NCI-H2029 (cell line): ENCODE measurements around the gene R3HDM2.

Experiments
- DNase-seq: peaks from one replicate; lab custom pipeline; 2025; lab: John Stamatoyannopoulos, UW

The R3HDM2 gene

DNA sequence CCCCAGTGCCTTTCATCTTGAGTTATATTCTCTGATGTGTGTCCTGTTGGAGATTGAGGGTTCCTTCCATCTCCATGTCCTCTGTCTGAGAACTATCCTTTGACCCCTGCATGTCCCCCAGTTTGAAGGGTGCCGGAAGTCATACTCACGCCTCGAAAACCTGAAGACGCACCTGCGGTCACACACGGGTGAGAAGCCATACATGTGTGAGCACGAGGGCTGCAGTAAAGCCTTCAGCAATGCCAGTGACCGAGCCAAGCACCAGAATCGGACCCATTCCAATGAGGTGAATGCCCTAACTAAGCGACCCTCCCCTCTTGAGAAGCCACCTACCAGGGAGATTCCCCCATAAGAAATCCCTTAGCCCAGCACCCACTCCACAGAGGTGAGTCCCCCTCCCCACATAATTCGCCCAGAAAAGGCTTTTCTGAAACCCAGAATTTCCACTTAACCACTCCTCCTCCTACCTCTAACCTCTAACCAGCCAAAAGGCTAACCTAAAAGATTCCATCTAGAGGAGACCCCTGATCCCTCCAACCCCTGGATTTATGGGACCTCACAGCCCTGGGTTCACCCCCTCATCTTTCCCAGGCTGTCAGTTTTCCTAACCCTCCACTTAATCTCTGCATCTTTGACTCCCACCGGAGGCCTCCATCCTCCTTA is 36.5 kb upstream of the R3HDM2 start:
- DNase-seq = no peak

DNA sequence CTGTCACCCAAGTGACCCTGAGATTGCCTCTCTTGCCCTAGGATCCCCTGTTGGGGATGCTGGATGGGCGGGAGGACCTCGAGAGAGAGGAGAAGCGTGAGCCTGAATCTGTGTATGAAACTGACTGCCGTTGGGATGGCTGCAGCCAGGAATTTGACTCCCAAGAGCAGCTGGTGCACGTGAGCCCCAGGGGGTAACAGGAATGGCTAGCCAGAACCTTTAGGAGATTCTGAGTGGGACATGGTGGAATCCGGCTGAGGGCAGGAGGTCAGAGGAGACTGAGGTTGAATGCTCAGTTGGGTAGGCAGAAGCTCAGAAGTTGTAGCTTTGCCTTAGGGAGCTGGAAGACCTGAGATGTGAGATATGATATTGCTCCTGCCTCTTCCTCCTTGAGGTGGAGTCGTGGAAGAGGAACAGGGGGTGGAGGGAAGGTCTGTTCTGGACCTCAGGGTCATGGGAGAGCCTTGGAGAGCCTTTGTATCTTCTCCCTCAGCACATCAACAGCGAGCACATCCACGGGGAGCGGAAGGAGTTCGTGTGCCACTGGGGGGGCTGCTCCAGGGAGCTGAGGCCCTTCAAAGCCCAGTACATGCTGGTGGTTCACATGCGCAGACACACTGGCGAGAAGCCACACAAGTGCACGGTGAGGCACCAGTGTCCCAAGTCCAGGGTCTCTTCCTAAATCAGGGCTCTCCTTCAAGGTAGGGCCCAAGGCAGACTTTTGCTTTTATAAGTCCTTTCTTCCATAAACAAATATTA is 35.1 kb upstream of the R3HDM2 start:
- DNase-seq = no peak

DNA sequence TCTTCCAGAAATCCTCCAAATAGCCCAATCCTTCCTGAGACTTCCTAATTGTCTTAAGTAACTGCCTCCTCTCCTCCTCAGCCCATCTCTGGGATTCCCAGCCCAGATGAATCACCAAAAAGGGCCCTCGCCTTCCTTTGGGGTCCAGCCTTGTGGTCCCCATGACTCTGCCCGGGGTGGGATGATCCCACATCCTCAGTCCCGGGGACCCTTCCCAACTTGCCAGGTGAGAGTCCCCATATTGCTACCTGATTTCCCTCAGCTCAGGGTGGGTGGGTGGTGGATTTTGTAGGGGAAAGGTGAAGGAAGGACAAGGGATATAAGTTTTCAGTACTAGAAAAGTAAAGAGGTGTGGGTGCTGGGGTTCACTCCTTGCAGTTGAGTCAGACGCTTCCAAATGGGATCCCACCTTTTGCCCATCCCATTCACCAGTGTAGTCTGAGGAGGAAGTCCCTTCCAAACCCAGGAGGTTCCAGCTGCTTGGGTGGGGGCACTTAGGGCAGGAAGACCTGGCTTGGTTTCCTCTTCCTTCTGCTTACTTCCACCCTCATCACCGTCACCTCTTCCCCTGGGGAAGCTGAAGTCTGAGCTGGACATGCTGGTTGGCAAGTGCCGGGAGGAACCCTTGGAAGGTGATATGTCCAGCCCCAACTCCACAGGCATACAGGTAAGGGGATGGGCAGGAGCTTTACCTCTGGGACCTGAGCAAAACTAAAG is 34.3 kb upstream of the R3HDM2 start:
- DNase-seq = no peak

DNA sequence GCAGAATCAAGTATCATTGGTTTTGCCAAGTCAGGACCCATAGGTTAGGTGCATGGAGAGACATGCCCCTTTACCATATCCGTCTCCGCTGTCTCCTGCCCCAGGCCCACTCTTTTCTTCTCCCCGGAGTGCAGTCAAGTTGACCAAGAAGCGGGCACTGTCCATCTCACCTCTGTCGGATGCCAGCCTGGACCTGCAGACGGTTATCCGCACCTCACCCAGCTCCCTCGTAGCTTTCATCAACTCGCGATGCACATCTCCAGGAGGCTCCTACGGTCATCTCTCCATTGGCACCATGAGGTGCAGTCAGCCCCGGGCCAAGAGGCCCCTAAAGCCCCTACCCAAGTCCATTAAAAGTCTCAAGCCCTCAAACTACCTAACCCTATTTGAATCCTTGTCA is 33.7 kb upstream of the R3HDM2 start:
- no peak for DNase-seq

DNA sequence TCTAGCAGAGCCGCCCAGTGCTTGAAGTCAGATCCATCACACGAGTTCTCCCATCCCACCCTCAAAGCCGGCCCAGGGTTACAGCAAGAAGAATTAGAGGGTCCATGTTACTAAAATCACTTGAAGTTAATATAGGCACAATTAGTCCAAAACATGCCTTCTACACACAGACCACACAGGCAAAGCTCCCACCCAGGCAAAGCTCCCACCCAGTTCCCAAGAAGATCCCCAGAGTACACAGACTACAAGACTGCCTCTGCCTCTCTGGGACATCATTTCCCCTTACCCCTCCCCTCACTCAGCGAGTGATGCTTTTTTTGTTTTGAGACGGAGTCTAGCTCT is 32.0 kb upstream of the R3HDM2 start:
- DNase-seq = no peak

DNA sequence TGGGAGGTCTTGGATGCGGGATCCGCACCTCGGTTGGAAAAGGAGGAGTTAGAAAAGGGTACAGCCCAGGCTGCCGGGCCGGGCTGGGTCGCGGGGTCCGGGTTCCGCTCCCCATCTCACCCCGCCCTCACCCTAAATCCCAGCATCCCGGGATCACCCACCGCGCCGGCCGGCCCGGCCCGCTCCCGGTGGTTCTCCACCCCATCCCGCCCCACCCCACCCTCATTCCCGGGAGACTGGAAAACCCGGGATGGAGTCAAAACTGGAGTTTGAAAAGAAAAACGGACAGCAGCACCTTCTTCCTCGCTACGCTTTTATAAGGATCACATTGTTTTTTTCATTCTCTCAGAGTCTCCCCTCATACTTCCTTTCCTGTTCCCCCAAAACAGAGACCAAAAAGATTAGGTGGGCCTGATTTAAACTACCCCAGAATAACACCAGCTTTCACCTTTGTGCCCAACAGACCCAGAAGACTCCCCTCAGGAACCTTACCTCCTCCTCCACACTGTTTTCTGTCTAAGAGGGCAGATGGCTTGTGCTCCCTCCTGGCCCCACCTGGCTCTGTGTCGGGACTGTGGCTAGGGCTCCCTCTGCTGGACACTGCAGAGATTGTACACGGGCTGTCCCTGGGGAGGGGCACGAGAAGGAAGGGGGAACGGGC is 31.5 kb upstream of the R3HDM2 start:
- peak; percentile 91 for DNase-seq

DNA sequence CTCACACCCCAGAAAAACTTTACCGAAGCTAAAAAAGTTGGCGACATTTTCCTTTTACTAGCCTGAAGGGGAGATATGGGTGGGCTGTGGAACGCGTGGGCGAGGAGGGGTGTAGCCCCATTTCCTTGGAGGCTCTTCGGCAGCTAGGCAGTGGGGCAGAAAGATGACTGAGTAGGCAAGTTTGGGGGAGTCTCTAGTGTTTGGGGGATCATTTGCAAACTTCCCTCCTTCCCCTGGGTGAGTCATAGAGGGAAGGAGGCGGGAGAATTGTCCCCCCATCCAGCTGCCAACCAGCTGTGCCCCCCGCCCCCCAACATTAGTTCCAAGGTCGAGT is 31.0 kb upstream of the R3HDM2 start:
- no peak for DNase-seq

DNA sequence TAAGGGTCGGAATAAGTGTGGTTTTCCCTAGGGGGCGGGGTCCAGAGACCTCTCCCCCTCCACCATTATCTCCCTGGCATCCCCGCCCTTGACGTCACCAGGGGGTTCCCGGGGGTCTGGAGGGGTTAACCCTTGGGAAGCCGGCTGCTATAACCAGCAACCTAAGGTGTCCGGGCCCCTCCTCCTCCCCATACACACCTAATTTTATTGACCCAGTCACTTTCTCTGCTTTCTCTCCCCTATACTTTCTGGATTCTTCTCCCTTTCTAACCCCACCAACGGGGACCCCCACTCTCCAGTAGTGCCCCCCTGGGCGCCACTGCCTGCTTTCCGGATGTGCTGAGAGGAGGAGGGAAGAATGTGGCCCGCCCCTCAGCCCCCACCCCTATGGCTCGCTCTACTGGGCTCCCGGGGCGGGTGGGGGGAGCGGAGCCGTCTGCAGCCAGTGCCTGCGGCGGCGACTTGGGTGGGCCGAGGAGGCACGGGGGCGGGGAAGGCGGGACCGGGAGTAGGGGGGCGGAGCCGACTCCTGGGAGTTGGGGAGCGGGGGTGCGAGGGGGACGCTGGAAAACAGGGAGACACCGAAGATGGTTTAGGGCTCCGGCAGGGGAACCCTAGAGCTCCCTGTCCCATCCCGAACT is 30.6 kb upstream of the R3HDM2 start:
- DNase-seq = no peak

DNA sequence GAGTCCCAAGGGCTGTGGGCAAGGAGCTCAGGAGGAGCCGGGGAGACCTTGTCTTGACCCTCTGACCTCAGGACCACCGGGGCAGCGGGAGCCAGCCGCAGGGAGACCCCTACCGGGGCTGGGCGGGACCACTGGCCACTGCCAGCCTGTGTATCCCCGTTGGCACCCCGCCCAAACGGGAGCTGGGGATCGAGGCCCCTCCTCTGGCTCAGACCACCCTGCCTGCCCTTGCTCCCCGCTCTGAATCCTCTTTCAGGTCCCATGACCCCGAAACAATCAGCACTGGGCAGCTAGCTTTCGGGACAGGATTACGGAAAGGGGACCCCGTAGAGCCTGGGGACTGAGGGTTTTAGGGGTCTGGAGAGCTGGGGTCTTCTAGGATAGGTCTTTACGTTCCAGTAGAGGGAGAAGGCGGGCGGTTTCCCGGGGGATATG is 30.0 kb upstream of the R3HDM2 start:
- no peak for DNase-seq

DNA sequence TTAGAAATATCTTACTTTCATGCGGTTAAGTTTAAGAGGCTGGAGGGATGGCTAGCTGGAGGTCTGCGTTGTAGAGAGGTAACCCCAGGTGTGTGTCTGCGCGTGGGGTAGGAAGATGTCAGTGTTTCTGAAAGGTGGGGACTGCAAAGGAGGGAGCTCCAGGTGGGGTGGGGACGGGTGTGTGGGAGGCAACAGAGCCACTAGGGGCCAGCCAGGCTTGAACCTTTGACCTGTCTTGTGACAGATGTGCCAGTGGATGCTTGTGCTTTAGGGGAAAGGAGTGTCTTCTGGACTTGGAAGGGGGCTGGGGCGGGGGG is 29.6 kb upstream of the R3HDM2 start:
- no peak for DNase-seq

DNA sequence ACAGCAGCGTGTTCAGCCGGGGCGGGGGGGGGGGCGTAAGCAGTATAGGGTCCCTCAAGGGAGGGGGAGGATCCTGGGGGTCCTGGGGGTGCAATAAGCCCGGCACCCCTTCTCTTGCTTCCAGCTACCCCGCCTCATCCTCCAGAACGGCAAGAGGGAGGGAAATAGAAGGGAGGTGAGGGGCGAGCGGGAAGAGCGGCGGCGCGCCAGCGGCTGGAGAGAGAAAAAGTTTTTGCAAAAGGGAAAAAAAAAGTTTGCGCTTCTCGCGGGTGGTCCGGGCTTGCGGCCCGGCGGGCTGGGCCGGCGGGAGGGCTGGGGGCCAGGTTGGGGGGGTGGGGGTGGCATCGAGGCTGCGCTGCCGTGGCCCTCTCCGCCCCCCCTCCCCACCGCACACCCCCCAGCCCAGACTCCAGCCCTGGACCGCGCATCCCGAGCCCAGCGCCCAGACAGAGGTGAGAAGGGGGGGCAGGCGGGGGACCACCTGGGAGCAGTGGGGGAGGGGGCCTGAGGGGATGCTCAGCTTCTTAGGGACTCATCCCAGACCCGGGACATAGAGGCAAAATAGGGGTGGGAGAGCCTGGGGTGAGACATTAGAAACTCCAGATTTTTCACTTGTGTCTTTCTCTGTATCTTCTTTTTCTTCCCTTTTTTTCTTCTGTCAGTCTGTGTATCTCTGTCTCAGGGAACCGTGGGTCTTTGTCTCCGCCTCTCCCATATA is 29.1 kb upstream of the R3HDM2 start, which contains the start of gene GLI1:
GLI1 (plus strand) TSS at position 36 of the 718 bp plus-strand sequence. CDS start 3,907 bp downstream, outside the sequence.
- DNase-seq = no peak

DNA sequence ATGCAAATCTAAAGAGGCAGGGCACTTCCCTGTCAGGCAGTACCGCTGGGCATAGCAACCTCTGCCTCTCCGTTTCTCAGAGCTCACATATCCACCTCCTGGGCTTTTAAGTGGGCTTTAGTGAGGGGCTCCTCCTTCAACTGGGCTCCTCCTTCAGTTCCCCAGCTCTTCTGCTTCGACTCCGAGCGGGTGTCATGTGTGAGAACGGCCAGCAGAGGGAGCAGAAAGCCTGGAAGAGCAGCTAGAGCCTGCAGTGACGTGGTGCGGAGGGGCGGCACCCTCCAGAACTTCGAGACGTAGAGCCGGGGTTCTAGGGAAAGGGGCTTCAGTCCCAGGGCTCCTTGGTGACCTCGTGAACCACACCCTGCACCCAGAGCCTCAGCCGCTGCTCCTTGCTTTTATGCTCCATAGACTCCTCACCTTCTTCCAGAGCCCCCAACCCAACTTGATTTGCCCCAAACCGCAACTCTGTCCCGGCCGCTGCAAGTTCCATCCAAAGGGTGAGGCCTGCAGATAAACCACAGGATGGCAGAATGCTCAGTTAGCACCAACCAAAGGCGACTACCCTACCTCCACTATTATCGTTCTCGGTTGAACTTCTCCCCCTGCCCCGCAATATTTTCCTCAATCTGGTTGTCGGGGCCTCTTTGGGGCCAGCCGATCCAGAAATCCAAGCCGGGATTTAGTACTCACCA is 28.4 kb upstream of the R3HDM2 start:
- peak; percentile 92 for DNase-seq

DNA sequence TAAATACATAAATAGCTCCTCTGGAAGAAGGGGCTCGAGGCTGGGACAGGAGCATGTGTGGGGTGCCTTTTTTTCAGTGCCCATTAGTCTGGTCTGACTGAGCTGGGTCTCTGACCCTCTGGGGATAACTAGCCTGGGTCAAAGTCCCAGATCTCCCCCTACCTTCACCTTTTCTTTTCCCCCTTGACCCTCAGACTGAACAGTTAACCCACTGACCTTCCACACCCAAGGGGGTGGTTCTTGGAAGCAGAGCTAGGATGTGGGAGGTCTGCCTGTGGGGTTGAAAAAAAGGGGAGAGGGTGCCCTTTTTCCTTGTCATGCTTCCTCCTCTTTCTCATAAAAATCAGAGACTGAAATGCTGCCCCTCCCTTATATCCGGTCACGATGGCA is 27.8 kb upstream of the R3HDM2 start:
- no peak for DNase-seq

DNA sequence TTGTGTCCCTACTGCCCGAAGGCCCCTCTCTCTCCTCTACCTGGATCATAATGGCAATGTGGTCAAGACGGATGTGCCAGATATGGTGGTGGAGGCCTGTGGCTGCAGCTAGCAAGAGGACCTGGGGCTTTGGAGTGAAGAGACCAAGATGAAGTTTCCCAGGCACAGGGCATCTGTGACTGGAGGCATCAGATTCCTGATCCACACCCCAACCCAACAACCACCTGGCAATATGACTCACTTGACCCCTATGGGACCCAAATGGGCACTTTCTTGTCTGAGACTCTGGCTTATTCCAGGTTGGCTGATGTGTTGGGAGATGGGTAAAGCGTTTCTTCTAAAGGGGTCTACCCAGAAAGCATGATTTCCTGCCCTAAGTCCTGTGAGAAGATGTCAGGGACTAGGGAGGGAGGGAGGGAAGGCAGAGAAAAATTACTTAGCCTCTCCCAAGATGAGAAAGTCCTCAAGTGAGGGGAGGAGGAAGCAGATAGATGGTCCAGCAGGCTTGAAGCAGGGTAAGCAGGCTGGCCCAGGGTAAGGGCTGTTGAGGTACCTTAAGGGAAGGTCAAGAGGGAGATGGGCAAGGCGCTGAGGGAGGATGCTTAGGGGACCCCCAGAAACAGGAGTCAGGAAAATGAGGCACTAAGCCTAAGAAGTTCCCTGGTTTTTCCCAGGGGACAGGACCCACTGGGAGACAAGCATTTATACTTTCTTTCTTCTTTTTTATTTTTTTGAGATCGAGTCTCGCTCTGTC is 26.1 kb upstream of the R3HDM2 start:
- DNase-seq = no peak

DNA sequence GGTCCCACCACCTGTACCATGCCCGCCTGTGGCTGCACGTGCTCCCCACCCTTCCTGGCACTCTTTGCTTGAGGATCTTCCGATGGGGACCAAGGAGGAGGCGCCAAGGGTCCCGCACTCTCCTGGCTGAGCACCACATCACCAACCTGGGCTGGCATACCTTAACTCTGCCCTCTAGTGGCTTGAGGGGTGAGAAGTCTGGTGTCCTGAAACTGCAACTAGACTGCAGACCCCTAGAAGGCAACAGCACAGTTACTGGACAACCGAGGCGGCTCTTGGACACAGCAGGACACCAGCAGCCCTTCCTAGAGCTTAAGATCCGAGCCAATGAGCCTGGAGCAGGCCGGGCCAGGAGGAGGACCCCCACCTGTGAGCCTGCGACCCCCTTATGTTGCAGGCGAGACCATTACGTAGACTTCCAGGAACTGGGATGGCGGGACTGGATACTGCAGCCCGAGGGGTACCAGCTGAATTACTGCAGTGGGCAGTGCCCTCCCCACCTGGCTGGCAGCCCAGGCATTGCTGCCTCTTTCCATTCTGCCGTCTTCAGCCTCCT is 25.4 kb upstream of the R3HDM2 start:
- peak; percentile 20 for DNase-seq

DNA sequence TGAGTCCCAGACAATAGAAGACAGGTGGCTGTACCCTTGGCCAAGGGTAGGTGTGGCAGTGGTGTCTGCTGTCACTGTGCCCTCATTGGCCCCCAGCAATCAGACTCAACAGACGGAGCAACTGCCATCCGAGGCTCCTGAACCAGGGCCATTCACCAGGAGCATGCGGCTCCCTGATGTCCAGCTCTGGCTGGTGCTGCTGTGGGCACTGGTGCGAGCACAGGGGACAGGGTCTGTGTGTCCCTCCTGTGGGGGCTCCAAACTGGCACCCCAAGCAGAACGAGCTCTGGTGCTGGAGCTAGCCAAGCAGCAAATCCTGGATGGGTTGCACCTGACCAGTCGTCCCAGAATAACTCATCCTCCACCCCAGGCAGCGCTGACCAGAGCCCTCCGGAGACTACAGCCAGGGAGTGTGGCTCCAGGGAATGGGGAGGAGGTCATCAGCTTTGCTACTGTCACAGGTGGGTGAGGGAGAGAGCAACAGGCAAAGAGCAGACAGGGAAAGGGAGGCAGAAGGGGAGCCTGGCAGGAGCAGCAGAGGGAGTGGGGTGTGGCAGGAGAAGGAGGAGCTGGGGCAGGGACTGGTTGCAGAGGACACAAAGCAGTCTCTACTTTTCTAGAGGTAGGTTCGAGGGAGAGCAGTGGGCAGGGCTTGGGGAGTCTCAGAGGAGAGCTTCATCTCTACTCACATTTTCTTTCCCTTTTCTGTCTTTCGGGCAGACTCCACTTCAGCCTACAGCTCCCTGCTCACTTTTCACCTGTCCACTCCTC is 24.7 kb upstream of the R3HDM2 start:
- peak; percentile 57 for DNase-seq

DNA sequence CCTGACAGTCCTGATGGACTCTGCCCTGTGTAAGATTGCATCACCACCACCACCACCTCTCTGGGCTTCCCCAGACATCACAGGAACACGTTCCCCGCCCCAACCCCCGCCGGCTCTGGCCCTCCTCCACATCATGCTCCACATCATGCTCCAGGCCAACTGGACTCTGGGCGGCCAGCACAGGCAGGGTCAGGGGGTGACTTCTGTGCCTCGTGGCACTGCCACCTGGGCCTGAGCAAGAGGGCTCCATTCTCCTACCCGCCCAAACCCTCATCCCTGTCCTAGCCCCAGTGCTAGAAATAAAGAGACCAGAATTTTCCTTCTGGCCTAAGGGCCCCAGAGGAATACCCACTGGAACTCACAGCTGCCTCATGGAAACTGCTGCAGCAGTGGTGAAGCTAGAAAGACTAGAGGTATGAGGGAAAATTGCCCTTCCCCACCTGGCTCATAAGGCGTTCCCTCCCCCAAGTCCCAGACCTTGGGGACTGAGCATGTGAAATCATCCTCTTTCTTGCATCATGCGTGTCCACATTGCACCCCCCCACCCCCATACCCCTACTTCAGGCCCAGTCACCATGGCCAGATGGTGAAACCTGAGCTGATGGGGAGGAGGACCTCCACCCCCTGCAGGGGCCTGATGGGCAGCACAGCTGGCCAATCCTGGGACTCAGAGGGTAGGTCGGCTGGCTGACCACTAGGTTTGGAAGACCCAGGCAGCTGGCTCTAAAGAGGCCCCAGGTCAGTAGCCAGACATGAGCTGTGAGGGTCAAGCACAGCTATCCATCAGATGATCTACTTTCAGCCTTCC is 23.9 kb upstream of the R3HDM2 start, which contains the start of gene INHBE:
INHBE (plus strand) TSS at position 742 of the 808 bp plus-strand sequence. CDS start 230 bp downstream, outside the sequence.
- DNase-seq = peak; percentile 57

DNA sequence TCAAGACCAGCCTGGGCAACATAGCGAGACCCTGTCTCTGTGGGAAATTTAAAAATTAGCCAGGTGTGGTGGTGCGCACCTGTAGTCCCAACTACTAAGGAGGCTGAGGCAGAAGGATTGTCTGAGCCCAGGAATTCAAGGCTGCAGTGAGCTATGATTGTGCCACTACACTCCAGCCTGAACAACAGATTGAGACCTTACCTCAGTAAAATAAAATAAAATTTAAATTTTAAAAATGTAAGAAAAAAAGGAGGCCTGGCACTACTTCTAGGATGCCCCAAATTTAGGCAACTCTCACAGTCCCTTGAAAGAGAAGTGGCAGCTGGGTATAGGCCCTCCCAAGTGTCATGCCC is 23.3 kb upstream of the R3HDM2 start:
- no peak for DNase-seq
